K562 (cell line): ENCODE measurements around the gene B3GAT1.

Experiments used
- BACH1 ChIP-seq: fragments of 200-800 bp; sonication (Bioruptor generic); IDR thresholded peaks from 2 replicates; pipeline ENCODE4 v1.6.1; 2016; ENCODE audit warnings: missing genetic modification characterization, missing compliant biosample characterization
- EP300 ChIP-seq: IDR thresholded peaks from 2 replicates; pipeline ENCODE4 v1.6.1; 2012; ENCODE audit warnings: low read length, improper control_type of control experiment
- MYNN ChIP-seq, 2 experiments: sonication (generic); formaldehyde crosslinking in 1 of 2; IDR thresholded peaks; 2 replicates each; pipeline versions ENCODE4 v1.5.0 to v1.6.1; 2016 to 2020; ENCODE audit warnings: antibody characterized with exemption in 1 of 2, missing genetic modification reagents in 1 of 2
- SMARCA4 ChIP-seq: fragments of 450-650 bp; IDR thresholded peaks from 2 replicates; pipeline ENCODE4 v1.6.1; 2016
- SP2 ChIP-seq: IDR thresholded peaks from 2 replicates; pipeline ENCODE4 v1.6.1; 2011; ENCODE audit warnings: mild to moderate bottlenecking, low read depth, low read length, moderate library complexity; ENCODE audit not compliant: poor library complexity, severe bottlenecking; ENCODE audit errors: extremely low read depth
- TF ChIP-seq, protein P1 (sequence below): fragments of 450-650 bp; formaldehyde crosslinking; IDR thresholded peaks from 2 replicates; pipeline ENCODE4 v1.4.0; 2022; ENCODE audit warnings: mild to moderate bottlenecking, moderate library complexity
- TF ChIP-seq, protein P2 (sequence below): fragments of 250-450 bp; sonication (Bioruptor Pico); IDR thresholded peaks from 2 replicates; pipeline ENCODE4 v1.9.0; 2021; ENCODE audit warnings: mild to moderate bottlenecking, inconsistent platforms
- TF ChIP-seq, protein P3 (sequence below): fragments of 450-650 bp; formaldehyde crosslinking; IDR thresholded peaks from 2 replicates; pipeline ENCODE4 v1.4.0; 2020; ENCODE audit warnings: mild to moderate bottlenecking, mixed read lengths
- TF ChIP-seq, protein P4 (sequence below): sonication (generic); formaldehyde crosslinking; IDR thresholded peaks from 2 replicates; pipeline ENCODE4 v1.4.0; 2020; ENCODE audit warnings: mild to moderate bottlenecking, missing genetic modification reagents

DNA sequence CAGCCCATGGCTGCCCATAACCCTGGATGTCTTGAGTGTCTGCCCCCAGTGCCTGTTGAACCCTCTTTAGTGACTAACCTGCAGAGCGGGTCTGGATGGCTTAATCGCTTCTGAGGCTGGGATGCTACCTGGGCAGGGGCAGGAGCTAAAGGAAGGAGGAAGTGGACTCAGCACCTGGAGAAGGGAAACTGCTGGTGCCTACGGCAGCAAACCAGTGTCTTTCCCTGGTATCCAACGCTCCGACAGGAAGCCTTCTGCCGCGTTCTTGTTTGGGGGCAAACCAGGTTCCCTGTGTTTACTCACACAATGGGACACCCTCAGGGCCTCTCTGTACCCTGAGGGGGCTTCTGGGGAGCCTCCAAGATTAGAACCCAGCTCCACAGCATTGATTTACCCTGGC lies 38.1 kb upstream of the B3GAT1 start:
- TF ChIP-seq, protein P1, sequence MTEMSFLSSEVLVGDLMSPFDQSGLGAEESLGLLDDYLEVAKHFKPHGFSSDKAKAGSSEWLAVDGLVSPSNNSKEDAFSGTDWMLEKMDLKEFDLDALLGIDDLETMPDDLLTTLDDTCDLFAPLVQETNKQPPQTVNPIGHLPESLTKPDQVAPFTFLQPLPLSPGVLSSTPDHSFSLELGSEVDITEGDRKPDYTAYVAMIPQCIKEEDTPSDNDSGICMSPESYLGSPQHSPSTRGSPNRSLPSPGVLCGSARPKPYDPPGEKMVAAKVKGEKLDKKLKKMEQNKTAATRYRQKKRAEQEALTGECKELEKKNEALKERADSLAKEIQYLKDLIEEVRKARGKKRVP = no peak
- TF ChIP-seq BACH1 (tag) (no peak), SP2 (no peak), SMARCA4 (no peak), MYNN (IDR thresholded peaks at IDR 0.05) (no peak), MYNN (CRISPR knock-in tag; IDR thresholded peaks at IDR 0.05) (no peak), EP300 (no peak)
- TF ChIP-seq, protein P2, sequence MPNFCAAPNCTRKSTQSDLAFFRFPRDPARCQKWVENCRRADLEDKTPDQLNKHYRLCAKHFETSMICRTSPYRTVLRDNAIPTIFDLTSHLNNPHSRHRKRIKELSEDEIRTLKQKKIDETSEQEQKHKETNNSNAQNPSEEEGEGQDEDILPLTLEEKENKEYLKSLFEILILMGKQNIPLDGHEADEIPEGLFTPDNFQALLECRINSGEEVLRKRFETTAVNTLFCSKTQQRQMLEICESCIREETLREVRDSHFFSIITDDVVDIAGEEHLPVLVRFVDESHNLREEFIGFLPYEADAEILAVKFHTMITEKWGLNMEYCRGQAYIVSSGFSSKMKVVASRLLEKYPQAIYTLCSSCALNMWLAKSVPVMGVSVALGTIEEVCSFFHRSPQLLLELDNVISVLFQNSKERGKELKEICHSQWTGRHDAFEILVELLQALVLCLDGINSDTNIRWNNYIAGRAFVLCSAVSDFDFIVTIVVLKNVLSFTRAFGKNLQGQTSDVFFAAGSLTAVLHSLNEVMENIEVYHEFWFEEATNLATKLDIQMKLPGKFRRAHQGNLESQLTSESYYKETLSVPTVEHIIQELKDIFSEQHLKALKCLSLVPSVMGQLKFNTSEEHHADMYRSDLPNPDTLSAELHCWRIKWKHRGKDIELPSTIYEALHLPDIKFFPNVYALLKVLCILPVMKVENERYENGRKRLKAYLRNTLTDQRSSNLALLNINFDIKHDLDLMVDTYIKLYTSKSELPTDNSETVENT = no peak
- TF ChIP-seq, protein P3, sequence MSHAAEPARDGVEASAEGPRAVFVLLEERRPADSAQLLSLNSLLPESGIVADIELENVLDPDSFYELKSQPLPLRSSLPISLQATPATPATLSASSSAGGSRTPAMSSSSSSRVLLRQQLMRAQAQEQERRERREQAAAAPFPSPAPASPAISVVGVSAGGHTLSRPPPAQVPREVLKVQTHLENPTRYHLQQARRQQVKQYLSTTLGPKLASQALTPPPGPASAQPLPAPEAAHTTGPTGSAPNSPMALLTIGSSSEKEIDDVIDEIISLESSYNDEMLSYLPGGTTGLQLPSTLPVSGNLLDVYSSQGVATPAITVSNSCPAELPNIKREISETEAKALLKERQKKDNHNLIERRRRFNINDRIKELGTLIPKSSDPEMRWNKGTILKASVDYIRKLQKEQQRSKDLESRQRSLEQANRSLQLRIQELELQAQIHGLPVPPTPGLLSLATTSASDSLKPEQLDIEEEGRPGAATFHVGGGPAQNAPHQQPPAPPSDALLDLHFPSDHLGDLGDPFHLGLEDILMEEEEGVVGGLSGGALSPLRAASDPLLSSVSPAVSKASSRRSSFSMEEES (CRISPR knock-in tag) = no peak
- TF ChIP-seq, protein P4, sequence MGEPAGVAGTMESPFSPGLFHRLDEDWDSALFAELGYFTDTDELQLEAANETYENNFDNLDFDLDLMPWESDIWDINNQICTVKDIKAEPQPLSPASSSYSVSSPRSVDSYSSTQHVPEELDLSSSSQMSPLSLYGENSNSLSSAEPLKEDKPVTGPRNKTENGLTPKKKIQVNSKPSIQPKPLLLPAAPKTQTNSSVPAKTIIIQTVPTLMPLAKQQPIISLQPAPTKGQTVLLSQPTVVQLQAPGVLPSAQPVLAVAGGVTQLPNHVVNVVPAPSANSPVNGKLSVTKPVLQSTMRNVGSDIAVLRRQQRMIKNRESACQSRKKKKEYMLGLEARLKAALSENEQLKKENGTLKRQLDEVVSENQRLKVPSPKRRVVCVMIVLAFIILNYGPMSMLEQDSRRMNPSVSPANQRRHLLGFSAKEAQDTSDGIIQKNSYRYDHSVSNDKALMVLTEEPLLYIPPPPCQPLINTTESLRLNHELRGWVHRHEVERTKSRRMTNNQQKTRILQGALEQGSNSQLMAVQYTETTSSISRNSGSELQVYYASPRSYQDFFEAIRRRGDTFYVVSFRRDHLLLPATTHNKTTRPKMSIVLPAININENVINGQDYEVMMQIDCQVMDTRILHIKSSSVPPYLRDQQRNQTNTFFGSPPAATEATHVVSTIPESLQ (CRISPR knock-in tag) = no peak
